Measurements from ENCODE around the gene PRLR.

GRCh38 chr5:35048910-35049309 lies 181.4 kb downstream of the PRLR start:
- no peak for TF ChIP-seq HDGF (IDR thresholded peaks at IDR 0.05; ENCODE audit: borderline replicate concordance)
- no peak for TF ChIP-seq ELF4 (IDR thresholded peaks at IDR 0.05)
- no peak for TF ChIP-seq SP1 (IDR thresholded peaks at IDR 0.05)
- no peak for TF ChIP-seq PKNOX1 (IDR thresholded peaks at IDR 0.05)
- no peak for TF ChIP-seq NFRKB (IDR thresholded peaks at IDR 0.05)
- no peak for TF ChIP-seq FOXM1 (IDR thresholded peaks at IDR 0.05; ENCODE audit: borderline replicate concordance)
- no peak for TF ChIP-seq SUZ12 (IDR thresholded peaks at IDR 0.05)
